Hypothalamus (tissue), 51 donors: ENCODE results near the gene ROPN1L.
"Not testable (repeated sequence)": the region's sequence is repeated elsewhere in the genome, so short reads cannot be mapped to it uniquely, and the experiment has no call there.

Source experiments
- DNase-seq, 51 donors: peaks; one replicate each; lab custom pipeline; 2025; lab: John Stamatoyannopoulos, UW

Gene ROPN1L

DNA sequence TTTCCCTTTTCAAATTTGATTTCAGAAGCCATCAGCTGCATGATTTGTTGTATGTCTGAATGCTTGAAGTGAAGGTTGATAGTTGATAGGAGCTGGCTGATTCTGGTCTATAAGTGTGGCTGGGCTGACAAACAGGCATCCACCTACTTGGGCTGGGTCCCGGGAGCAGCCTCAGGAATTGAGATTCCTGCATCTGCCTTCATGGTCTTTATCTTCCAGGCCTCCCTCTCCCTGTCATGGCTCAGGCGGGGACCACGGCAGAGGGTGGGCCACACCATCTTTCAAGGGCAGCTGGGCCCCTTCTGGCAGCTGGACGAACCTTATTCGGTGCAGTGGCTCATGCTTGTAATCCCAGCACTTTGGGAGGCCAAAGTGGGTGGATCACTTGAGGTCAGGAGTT lies 55.9 kb downstream of the ROPN1L start:
- no peak for DNase-seq

DNA sequence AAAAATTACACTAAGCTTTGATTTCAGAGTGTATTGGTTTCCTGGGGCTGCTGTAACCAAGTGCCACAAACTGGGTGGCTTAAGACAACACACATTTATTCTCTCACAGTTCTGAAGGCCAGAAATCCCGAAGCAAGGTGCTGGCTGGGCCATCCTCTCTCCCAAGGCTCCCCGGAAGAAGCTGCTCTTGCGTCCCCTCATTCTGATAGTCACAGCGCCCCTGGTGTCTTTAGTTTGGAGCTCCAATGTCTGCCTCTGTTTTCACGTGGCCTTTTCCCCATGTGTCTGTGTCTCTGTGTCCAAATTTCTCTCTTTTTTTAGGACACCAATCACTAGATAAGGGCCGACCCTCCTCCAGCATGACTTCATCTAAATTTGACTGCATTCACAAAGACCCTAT lies 56.7 kb downstream of the ROPN1L start:
- DNase-seq, result no peak

DNA sequence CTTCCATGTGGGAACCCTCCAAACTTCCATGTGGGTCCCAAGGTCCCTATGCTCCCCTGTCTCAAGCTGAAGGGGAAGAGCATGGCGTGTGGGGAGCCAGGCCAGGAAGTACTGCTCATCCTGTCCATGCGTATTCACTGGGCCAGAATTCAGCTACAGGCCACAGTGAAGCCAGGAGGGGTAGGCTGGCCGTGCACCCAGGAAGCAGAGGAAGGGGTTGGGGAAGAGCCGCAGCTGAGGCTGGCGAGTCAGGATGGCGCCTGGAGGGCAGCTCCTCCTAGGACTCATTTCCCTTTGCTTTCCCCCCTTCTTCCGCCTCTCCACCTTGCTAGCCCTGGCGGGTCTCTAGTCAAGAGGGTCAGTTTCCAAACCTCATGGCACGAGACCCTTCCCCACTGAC lies 57.4 kb downstream of the ROPN1L start:
- no peak for DNase-seq

DNA sequence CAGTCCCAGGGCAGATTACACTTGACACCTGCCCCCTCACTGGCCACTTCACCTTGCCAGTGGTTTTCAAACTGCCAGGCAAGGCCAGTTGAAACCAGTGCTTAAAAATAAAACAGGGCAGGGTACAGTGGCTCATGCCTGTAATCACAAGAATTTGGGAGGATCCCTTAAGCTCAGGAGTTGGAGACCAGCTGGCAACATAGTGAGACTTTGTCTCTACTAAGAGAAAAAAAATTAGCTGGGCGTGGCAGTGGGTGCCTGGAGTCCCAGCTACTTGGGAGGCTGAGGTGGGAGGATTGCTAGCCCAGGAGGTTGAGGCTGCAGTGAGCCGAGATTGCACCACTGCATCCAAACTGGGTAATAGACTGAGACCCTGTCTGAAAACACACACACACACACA lies 58.1 kb downstream of the ROPN1L start:
- DNase-seq, result no peak

DNA sequence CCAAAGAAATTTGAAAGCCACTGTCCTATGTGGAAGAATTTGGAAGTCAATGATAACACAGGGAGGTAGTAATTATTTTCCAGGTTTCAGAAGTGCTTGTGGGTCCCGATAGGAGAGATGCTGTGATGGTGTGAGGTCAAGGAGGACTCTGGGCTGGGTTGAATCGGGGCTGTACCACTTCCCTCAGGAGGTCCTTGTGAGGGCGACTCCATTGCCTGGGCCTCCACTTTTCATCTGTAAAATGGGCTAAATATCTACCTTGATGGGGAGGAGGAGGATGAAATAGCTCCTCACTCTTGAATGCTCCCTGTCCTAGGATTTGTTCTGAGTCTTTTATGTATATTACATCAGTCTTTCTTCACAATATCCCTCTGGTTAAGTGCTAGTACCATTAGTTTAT lies 59.0 kb downstream of the ROPN1L start:
- DNase-seq, result no peak

DNA sequence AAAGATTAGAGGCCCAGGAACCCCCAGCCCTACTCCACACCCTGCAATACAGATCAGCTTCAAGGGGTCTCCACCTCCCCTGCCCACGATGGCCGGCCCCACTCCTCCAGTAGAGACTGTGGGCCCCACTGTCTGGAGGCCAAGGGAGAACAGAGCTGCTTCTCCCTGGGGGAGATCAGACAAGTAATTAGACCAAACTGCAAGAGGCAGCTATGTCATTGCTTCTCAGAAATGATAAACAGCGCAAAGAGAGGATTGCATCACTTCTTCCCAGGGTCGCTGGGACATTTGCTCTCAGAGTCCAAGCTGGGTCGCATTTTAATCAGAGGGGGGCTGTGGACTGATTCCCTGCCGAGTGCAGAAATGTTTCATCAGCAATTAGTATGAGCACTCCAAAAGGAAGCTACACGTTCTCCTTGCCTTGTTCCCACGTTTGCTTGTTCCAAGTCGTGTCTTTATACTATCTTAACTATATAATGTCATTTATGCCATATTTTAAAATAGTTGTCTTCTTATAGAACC lies 59.9 kb downstream of the ROPN1L start:
- no peak for DNase-seq

DNA sequence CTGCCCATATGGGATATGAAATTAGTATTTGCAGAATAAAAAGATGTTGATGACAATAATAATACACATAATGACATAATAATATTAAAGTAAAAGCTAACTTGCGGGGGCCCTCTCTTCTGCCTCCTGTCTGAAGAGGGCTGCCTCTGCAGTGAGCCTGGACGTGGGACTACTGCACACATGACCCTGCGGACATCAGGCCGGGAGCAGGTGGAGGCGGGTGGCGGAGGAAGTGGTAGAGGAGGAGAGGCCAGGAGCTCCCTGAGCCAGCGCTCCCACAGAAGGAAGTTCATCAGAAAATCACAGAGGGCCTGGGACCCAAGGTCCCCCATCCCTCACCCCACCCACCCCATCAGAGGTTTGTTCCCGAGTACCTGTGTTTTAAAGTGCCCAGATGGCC lies 60.5 kb downstream of the ROPN1L start:
- no peak for DNase-seq

DNA sequence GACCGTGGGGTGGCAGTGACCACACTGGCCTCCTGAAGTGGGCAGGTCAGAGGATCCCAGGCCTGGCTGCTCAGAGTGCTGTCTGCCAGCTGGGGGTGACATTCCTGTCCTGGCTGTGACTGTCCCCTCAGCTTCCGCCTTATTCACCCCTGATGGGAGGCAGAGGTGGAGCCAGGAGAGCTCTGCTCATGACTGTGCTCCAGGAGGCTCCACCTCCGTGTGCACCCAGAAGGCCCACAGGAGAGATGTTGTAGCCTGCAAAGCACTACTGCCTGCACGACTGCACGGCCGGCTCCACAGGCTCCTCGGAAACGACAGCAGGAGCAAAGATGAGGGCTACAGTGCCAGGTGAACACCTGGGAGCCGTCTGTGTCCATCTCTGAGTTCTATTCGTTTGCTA lies 60.9 kb downstream of the ROPN1L start:
- no peak for DNase-seq

DNA sequence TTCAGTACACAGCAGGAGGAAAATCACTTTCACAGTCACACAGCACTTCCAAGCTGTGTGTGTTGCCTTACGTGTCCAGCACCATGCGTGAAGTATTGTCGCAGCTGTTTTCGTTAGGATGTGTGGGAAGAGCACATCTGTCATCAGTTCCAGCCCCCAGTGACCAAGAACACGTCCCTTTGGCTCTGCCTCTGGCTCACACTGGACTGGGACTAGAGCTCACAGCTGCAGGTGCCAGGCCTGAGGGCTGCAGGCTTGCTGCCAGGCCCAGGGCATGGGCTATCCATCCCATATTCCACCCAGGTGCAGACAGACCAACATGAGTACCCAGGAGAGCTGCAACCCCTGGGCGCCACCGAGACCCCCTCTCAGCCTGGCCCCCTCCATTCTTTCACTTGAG lies 61.6 kb downstream of the ROPN1L start:
- no peak for DNase-seq

DNA sequence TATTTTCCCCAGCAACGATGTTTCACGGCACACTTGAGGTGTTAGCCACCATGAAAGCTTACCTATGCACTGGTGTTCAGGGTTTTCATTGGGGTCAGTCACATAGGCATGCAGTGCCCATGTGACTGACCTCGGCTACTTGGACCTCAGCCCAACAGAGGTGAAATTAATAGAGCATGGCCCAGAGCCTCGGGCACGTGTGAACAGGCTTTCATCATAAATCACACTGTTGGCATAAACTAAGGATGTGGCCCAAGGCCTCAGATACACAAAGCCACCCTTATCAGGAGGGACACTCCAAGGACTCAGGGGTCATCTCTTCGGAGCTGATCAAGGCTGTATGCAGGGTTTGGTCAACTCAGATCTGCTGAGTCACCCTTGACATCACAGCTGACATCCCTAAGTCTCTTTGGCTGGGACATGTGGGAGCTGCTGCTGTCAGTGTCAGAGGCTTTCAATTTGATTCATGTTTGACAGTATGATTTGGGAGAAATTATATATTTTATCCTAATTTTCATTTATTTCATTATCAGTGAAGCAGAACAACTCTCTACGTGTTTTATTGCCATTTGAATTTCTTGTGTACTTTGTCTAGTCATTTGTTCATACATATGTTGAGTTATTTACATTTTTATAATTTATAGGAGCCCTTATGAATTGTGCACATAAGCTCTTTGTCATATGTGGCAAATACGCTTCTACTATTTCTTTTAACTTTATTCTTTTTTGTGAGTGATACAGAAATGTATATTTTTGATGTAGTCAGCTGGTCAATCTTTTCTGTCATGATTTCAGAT lies 62.5 kb downstream of the ROPN1L start:
- DNase-seq, result no peak

DNA sequence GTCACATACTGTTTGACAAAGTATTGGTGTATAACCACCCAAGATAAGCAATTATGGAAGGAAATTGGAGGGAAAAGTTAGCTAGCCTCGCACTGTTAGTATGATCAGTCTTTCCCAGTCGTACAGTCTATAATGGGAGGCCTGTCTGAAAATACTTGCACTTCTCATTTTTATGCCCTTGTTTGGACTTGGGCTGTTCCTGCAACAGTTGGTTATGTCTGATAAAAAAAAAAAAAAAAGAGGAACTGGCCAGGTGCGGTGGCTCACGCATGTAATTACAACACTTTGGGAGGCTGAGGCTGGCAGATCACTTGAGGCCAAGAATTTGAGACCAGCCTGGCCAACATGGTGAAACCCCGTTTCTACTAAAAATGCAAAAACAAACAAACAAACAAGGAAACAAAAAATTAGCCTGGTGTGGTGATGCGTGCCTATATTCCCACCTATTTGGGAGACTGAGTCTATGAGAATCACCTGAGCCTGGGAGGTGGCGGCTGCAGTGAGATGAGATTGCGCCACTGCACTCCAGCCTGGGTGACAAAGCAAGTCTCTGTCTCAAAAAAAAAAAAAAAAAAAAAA lies 63.9 kb downstream of the ROPN1L start:
- DNase-seq, result no peak

DNA sequence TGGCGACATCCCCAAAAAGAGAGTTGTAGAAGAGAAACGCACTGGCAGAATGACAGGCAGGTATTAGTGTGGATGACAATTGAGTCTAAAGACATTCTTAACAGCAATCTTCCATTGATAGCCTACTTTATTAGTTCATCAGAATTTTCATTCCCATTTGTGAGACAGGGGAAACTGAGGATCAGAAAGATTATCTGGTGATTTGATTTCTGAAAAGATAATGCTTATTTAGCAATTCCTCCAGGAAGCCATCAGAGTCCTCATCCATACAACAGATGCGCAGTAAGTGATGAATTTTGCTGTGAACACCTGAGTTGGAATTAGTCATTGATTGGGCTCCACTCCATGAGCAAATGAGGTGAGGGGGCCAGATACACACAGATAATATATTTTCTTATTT lies 64.9 kb downstream of the ROPN1L start:
- DNase-seq, result no peak

DNA sequence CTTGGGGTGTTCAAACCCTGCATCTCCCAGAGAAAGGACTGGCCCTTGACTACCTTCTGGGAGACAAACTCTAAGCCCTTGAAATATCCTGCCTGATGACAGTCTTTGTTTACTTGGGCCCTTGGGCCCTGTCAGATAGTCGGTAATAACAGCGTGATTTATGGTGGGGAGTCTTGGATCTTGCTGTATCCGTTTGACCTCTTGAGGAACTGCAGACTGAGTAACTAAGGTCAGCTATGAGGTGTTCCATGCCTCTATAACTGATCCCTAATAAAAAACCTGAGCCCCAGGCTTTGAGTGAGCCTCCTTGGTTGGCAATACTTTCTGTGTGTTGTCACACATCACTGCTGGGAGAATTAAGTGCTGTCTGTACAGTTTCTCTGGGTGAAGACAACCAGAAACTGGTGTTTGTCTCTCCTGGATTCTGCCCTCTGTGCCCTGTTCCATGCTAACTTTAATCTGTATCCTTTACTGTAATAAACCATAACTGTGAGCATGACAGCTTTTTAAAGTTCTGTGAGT lies 66.0 kb downstream of the ROPN1L start:
- DNase-seq, result no peak

DNA sequence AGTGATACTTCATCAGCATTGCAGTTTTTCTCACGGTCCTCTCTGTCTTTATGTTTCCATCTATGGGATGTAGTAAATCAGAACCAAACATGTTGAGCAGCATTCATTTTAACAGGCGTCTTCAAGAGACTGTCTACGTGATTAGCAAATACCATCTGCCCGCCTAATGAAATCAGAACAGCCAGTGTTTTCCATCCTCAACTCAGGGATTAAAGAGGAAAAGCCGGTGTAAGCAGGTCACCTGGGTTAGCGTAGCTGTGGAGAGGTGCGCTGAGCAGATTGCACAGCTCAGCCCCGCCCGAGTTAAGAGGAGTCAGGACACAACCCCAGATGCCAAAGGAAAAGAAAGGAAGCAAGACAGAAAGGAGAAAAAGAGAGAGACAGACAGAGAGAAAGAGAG lies 67.9 kb downstream of the ROPN1L start:
- no peak for DNase-seq

DNA sequence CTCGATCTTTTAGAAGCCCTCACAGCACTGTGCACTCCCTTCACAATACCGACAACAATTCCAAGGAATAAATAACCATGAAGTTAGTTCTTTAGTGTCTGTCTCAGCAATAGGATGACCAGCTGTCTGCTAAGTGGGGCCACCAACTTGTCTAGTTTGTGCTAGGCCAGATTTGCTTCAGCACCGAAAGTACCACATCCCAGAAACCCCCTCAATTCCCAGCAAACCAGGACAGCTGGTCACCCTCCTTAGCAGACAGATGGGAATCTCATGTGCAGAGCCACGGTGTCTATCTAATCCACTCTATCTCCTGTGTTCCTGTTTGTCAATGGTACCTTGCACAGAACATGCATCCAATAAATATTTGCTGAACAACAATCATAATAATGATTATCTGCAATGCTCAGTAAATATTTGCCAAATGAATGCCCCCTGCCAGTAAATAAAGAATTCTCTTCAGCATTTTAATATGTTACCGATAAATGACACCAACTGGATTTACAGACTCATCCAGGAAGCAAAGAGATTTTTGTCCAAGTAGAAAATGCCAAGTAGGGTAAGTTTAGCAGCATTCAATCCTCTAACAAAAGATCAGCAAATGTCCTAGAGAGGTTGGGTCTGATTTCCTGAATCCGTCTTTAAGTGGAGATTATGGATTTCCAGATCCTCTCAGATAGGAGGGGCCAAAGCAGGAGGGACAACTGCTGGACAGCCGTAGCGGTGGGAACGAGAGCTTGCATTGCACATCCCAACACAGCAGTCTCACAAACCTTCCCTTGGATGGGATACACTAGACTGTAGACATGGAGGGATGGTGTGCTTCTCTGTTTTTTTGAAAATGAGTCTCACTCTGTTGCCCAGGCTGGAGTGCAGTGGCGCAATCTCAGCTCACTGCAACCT lies 70.3 kb downstream of the ROPN1L start:
- no peak for DNase-seq

DNA sequence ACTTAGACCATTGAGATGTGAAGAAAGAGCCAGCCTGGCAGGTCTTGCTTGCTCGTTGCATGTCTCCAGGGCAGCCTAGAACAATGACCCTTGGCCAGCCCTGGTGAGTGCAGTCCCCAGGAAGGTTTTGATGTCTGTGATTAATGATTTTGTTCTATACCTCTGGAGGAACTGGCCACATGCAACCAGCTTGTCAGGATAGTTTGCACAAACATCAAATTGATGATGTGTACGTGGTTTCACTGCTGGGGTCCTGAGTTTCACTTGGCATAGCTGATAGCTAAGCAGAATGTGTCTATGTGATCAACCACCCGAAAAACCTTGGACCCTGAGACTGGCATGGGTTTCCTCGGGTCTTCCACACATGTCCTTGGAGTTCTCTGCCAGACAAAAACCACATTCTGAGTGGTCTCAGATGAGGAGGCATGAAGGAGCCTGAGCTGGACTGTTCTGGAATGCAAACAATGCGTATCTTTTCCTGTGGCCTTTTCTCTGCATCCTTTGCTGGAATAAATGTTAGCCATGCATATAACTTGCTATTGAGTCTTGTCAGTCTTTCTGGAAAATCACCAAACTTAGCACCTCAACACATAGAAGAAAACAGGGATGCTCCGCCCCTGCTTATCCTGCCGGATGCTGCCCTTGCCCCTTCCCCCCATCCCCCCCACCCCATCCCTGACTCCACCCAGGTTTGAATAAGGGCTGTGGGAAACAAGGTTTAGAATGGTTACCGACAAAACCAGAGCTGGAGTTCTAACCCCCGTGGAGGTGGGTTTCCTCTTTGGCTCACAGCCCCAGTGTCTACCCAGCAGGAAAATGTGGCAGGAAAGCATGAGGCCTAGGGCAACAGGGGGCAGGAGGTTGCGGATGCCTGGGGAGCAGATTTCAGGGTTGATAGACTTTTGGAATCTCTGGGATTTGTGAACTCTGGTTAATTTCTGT lies 72.1 kb downstream of the ROPN1L start:
- DNase-seq, result no peak

DNA sequence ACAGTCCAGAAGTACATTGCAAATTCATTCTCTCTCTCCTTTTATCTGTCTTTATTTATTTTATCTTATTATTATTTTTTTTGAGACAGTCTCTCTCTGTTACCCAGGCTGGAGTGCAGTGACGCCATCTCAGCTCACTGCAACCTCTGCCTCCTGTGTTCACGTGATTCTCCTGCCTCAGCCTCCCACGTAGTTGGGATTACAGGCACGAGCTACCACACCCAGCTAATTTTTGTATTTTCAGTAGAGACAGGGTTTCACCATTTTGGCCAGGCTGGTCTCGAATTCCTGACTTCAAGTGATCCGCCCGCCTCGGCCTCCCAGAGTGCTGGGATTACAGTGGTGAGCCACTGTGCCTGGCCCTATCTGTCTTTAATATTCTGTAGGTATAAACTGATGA lies 72.9 kb downstream of the ROPN1L start:
- not testable (repeated sequence) for DNase-seq
